ENCODE results near the gene ARHGEF18.

DNA sequence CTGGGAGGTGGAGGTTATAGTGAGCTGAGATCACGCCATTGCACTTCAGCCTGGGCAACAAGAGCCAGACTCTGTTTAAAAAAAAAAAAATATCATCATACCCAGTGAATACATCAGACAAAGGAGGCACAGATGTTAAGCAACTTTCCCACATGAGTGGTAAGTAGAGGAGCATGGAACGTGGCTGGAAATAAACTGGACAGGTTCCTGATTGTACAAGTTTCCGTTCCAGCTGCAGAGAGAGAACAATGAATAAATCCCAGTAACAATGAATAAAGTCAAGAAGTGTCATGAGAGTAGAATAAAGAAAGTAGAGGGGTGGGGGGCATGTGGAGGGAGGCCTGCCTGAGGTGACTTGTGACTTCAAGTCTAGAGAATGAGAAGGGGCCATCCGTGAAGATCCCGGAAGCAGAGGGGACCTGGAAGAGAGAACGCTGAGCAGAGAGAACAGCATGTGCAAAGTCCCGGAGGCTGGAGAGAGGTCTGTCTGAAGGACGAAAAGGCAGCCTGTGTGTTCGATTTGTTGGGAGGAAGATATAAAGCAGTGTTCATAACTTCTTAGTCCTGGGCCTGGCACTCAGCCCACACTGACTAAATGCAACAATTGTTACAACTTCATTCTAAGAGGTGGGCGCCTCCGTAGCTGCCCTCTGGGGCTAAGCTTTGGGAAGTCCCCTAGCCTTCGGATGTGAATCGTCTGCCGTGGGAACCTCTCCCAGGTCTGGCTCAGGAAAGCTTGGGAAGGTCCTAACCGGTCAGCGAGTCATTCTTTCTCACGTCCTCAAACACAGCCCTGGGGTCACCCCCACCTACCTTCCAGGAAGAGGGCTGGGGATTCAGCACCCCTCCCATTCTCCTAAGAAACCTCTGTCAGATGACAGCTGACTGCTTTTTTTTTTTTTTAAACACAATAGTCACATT is 15.3 kb upstream of the ARHGEF18 start:
- TF ChIP-seq, protein P1, sequence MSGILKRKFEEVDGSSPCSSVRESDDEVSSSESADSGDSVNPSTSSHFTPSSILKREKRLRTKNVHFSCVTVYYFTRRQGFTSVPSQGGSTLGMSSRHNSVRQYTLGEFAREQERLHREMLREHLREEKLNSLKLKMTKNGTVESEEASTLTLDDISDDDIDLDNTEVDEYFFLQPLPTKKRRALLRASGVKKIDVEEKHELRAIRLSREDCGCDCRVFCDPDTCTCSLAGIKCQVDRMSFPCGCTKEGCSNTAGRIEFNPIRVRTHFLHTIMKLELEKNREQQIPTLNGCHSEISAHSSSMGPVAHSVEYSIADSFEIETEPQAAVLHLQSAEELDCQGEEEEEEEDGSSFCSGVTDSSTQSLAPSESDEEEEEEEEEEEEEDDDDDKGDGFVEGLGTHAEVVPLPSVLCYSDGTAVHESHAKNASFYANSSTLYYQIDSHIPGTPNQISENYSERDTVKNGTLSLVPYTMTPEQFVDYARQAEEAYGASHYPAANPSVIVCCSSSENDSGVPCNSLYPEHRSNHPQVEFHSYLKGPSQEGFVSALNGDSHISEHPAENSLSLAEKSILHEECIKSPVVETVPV (CRISPR knock-in tag; IDR thresholded peaks at IDR 0.05): no peak
- no peak for TF ChIP-seq SNAI2 (CRISPR knock-in tag; IDR thresholded peaks at IDR 0.05)
- TF ChIP-seq, protein P2, sequence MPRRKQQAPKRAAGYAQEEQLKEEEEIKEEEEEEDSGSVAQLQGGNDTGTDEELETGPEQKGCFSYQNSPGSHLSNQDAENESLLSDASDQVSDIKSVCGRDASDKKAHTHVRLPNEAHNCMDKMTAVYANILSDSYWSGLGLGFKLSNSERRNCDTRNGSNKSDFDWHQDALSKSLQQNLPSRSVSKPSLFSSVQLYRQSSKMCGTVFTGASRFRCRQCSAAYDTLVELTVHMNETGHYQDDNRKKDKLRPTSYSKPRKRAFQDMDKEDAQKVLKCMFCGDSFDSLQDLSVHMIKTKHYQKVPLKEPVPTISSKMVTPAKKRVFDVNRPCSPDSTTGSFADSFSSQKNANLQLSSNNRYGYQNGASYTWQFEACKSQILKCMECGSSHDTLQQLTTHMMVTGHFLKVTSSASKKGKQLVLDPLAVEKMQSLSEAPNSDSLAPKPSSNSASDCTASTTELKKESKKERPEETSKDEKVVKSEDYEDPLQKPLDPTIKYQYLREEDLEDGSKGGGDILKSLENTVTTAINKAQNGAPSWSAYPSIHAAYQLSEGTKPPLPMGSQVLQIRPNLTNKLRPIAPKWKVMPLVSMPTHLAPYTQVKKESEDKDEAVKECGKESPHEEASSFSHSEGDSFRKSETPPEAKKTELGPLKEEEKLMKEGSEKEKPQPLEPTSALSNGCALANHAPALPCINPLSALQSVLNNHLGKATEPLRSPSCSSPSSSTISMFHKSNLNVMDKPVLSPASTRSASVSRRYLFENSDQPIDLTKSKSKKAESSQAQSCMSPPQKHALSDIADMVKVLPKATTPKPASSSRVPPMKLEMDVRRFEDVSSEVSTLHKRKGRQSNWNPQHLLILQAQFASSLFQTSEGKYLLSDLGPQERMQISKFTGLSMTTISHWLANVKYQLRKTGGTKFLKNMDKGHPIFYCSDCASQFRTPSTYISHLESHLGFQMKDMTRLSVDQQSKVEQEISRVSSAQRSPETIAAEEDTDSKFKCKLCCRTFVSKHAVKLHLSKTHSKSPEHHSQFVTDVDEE (CRISPR knock-in tag; IDR thresholded peaks at IDR 0.05): no peak
